Mammary epithelial cell (primary cell): ENCODE measurements around the gene TEX12.

Experiments
- CTCF ChIP-seq, 2 donors: IDR thresholded peaks in 1 of 2; conservative IDR thresholded peaks in 1 of 2; 2 replicates each; pipeline ENCODE4 v1.5.1; 2011 to 2012; ENCODE audit warnings: inconsistent platforms in 2 of 2, low read length in 2 of 2, mild to moderate bottlenecking in 2 of 2, control low read depth in 1 of 2, low read depth in 1 of 2; ENCODE audit not compliant: insufficient read depth in 1 of 2; ENCODE audit errors: extremely low read depth in 1 of 2
- EZH2 ChIP-seq: IDR thresholded peaks from 2 replicates; pipeline ENCODE4 v1.6.1; 2012; ENCODE audit warnings: low read length, inconsistent platforms, borderline replicate concordance

GRCh38 chr11:112160091-112160848 lies 6.9 kb upstream of the TEX12 start:
- no peak for TF ChIP-seq CTCF (conservative IDR thresholded peaks at IDR 0.05 in 1 of 2, IDR thresholded peaks at IDR 0.05 in 1 of 2; ENCODE audit: extremely low read depth in 1 of 2, insufficient read depth in 1 of 2, low read depth in 1 of 2, low read length in 2 of 2)
- no peak for TF ChIP-seq EZH2
